Stimulated activated CD4-positive, alpha-beta T cell treated with anti-CD3 and anti-CD28 coated beads, Interleukin-1b, Interleukin-23, amount 100 ng/mL, for 1 hour (primary cell): ENCODE data around the gene PHF2.

Experiments used
- DNase-seq, 2 donors: peaks; one replicate each; pipeline ENCODE4 v3.0.0-alpha.2; 2020; ENCODE audit warnings: low read depth in 2 of 2

The PHF2 gene

GRCh38 chr9:93576258-93577077 lies at the start of gene PHF2:
TSS of gene PHF2 (plus strand) at chr9:93576584. CDS start at chr9:93576774, 190 bp downstream.
- DNase-seq = no peak

DNA sequence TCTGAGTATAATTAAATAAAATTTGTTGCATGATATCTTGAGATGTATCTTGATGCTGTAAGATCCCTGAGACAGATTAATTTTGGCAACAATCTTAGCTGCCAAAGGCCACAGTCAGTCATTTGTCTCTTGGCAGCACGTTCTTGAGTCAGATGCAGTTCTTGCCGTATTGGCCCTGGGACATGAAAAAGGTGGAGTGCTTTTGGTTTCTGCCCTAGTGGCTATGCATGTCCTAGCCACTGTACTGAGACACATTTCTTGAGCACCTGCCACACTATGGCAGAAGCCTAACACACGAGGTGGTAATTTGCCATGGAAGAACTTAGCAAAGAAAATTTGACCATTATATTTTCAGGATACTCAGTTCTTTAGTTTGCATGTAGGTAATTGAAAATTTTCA lies 45.0 kb upstream of the PHF2 start:
- DNase-seq = no peak

GRCh38 chr9:93532141-93532540 lies 44.2 kb upstream of the PHF2 start:
- DNase-seq = no peak

GRCh38 chr9:93533863-93534262 lies 42.5 kb upstream of the PHF2 start:
- no peak for DNase-seq

GRCh38 chr9:93536167-93536566 lies 40.2 kb upstream of the PHF2 start:
- no peak for DNase-seq

- DNase-seq = no peak
Observed at GRCh38 chr9:93536874-93537273, 39.5 kb upstream of the PHF2 start.

DNA sequence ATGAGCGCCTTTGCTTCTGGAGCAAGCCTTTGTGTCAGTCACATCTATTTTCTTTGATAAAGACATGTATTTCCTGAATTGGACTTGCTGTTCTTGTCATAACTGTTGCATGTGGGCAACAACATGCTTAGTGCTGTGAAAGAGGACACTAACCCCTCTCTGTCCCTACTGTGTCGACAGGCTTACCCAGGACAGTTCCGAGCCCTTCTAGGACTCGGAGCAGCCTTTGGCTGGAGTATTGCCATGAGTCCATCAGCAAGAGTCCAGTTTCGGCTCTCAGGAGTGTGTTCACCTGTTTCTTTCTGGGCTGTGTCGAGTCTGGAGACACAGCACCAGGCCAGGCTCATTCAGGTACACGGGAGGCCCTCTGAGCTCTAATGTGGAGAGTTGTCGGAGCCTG lies 36.1 kb upstream of the PHF2 start:
- DNase-seq = no peak

- DNase-seq = no peak
Observed at GRCh38 chr9:93541005-93541404, 35.4 kb upstream of the PHF2 start.

DNA sequence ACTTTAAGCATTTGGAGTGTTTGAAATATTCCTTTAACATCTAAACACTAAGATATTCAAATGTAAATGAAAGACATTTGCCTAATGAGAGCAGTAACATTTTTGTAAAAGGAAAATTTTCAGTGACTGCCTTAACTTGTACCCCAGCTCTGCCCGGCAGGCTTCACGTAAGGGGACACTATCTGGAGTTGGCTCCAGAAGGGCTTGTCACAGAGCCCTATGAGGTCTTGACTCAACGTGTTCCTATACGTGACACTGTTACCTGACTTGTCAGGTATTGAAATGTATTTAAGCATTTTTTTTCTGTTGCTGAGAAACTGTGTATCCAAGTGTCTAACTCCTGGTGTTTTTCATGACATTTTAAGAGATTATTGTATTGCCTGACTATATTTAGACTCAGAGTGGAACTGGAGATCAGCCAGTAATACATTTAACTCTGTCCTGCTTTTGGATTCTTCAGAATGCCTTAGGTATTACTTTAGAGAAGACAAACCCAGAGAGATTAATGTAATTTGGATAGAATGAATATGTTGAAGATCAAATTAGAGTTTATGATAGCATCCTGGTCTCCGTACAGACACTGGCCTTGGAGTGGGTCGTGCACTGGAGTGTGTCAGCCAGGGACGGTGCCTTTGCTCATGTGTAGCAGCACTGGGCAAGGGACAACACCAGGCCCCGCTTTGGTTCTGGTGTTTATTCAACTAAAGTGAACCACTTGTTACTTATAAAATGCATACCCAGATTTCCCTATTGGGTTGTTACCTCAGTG lies 34.6 kb upstream of the PHF2 start:
- no peak for DNase-seq

GRCh38 chr9:93543117-93543516 lies 33.3 kb upstream of the PHF2 start:
- DNase-seq = no peak

DNA sequence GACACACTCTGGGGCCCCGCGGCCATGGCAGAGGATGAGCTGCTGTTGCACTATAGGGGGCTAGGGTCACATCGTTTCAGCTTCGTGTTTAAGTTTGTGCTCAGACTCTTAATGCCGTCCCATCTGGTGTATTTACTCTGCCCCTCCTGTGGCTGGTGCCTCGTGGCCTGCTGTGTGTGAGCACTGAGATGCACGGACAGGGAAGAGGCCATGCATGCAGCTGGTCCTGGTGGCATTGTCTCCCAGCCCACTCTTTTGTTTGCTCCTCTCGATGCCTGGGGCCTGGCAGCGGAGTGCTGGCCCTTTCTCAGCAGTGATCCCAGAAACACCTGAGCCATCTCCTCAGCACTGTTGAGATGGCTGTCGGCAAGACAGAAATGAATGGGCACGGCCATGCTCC lies 30.0 kb upstream of the PHF2 start:
- no peak for DNase-seq

- DNase-seq = no peak
Observed at GRCh38 chr9:93549611-93550010, 26.8 kb upstream of the PHF2 start.

DNA sequence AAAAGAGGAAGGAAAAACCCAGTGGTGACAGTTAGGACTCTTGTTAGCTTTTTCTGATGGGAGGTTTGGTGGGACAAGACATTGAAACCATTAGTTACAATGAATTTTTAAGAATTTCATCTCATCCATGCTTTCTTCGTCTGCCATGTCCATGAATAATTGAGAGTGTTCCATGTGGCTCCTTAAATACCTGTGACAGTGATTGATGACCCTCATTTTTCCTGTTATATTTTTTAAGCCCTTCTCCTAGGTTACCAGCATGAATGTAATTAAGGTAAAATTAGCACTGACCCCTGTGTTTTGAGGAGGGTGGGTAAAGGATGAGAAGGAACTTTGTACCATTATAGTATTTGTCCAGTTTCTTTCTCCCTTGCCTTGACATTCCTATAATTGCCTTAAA lies 23.5 kb upstream of the PHF2 start:
- DNase-seq = no peak

DNA sequence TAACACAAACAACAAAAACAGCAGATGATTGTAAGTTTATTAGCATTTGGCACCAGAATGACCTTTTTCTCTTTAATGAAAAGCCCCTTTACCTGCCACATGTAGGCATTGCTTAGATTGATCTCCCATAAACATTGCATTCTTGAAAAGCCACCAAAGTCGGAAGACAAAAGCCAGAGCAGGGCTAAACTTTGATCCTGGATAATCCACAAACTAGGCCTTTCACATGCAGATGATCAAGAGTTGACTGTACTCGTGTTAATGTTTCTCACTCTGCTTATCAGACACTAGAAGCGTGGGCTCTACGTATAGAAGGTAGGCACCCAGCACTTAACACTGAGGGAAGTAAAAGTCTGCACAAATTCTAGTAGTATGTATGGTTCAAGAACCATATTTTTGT lies 21.0 kb upstream of the PHF2 start:
- DNase-seq = no peak

- no peak for DNase-seq
Observed at GRCh38 chr9:93557366-93558137, 18.8 kb upstream of the PHF2 start.

GRCh38 chr9:93558503-93558902 lies 17.9 kb upstream of the PHF2 start:
- DNase-seq = no peak

DNA sequence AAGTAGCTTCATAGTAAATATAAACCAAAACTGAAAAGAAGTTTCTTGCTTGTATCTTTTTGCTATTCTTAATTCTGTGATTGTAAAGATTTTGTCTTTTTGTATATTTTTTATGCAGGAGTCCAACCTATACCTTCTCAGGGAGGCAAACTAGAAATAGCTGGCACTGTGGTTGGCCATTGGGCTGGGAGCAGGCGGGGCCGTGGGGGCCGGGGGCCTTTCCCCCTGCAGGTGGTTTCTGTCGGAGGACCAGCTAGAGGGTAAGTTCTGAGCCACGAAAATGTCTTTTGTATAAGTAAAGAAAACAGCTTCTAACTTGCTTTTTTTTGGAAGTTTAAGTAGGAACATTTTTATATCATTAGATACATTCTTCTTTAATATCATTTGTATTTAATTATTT lies 15.4 kb upstream of the PHF2 start:
- DNase-seq = no peak

DNA sequence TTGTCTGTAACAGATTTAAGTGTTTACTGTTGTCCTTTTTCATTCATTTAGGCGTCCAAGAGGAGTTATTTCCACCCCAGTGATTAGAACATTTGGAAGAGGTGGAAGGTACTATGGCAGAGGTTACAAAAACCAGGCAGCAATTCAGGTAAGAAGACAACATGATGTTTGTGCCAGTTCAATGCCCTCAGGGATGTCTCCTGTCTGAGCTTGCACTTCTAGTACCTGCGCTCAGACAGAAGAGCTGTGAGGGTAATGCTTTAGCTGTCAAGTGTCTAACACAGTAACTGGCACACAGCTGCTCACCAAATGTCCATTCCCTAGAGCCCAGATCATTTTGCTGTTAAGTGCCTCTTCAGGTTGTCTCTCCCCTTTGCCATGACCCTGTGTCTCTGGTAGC lies 14.2 kb upstream of the PHF2 start:
- no peak for DNase-seq

- no peak for DNase-seq
Observed at GRCh38 chr9:93565089-93565488, 11.3 kb upstream of the PHF2 start.

- DNase-seq = peak; percentile 99 to 100
Observed at GRCh38 chr9:93566408-93567270, 9.7 kb upstream of the PHF2 start.

DNA sequence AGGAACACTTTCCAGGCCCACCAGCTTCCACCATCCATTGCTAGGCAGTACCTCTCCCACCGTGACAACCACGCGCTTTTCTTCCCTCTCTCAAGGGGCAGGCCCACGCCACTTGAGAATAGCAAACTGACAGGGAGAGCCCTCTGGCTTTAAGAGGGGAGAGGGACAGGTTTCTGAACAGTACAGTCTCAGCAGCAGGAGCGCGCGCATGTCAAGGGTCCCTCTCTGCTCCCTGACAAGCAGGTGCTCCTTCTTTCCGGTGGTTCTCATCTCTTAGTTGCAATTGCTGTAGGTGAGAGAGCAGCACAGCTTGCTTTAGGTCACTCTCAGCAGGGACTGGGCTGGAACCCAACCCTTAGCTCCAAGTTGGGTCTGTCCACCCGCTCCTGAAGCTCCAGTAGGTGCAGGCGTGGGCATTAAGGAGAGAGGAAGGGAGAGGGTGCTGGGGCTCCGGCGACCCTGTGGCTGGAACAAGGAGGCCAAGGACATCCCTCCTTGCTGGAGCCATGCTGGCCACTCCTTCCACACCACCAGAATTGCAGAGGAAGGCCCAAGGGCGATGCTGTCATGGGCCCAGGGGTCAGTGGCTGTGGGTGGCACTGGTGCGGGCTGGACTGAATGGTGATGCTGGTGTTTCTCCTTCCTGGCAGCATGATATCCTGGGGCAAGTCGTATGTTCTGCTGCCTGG lies 9.0 kb upstream of the PHF2 start:
- no peak for DNase-seq
